Activated CD4-positive, alpha-beta T cell treated with anti-CD3 and anti-CD28 coated beads, Interleukin-2, Interleukin-4, amounts not matched to agents 100 ng/mL and 50 ng/mL, durations not matched to agents 16 hours and 8 hours (primary cell): ENCODE data around the gene GABRG2.
"Not testable (repeated sequence)": the region's sequence is repeated elsewhere in the genome, so short reads cannot be mapped to it uniquely, and the experiment has no call there.

Experiments used
- DNase-seq: peaks from one replicate; pipeline ENCODE4 v3.0.0-alpha.2; 2020; ENCODE audit warnings: low spot score

GABRG2 gene

GRCh38 chr5:162067655-162068411 is at the start of gene GABRG2:
Gene GABRG2 (plus strand): TSS chr5:162067773. CDS start chr5:162068000, 227 bp downstream.
- DNase-seq = no peak

- no peak for DNase-seq
Measured at GRCh38 chr5:162025312-162025711, 42.3 kb upstream of the GABRG2 start.

- DNase-seq = no peak
Measured at GRCh38 chr5:162026803-162027202, 40.8 kb upstream of the GABRG2 start.

GRCh38 chr5:162037431-162037830 is 30.1 kb upstream of the GABRG2 start:
- DNase-seq = no peak

DNA sequence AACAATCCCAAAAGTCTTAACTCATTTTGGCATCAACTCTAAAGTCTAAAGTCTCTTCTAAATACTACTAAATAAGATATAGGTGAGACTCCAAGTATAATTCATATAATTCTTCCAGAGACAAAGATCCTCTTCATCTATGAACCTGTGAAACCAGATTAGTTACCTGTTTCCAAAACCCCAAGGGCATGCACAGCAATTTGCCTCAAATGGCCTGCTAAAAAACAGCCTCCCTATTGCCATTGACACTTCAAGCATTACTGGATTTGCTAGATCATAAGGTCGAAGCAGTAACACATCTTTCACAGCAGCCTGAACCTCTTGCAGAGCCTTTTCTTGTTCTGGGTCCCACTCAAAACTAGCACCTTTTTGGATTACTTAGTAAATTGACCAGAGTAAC is 20.3 kb upstream of the GABRG2 start:
- DNase-seq = no peak

DNA sequence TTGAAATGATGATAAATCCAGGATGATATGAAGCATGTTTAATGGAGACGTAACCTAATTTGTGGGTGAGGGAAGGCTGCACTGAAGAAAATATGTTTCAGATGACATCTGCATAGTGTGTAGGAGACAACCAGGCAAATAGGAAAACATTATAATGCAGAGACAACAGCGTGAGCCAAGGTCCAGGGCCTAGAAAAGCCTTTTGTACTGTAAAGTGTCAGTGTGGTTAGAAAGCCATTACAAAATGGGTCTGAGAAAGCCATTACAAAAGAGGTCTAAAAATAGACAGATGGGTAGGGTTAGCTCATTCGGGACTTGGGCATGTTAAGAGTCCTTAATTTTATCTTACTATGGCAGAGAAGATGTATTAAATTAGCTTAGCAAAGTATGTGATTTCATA is 14.9 kb upstream of the GABRG2 start:
- DNase-seq = no peak

GRCh38 chr5:162055095-162055494 is 12.5 kb upstream of the GABRG2 start:
- DNase-seq = not testable (repeated sequence)

- DNase-seq = no peak
Measured at GRCh38 chr5:162067162-162067561, 411 bp upstream of the GABRG2 start.

- DNase-seq = no peak
Measured at GRCh38 chr5:162068412-162068811, 839 bp downstream of the GABRG2 start.

- no peak for DNase-seq
Measured at GRCh38 chr5:162068936-162069335, 1.4 kb downstream of the GABRG2 start.

DNA sequence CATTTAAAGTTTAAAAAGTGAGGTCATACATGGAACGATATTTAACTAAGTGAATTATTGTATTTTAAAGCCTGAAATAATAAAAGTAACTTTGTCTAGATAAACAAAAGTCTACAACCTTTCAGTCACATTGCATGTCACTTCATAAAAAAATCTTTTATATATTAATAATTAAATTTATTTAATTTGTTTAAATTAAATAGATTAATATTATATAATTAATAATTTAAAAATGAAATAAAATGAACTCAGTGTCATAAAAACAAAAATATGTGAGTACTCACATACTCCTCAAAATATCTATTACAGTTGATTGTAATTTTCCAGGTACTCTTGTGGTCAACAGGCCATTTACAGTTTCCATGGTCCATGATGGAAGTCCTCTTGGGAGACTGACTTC is 11.2 kb downstream of the GABRG2 start:
- no peak for DNase-seq

DNA sequence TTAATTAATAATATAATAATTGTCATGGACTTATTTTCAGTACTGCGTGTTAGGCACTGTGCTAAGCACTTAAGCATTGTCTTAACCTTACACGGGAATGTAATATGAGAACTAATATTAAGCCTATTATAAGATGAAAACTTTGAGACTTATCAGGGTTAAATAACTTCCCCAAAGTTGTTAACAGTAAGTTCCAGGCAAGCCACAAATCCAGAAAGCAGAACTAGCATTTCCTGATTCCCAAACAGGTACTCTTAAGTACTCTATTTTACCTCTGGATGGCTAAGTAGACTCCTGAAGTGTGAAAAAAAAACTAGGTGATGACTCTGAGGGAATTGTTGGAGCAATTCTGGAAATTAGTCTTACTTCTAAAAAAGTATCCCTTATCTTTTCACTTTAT is 23.8 kb downstream of the GABRG2 start:
- no peak for DNase-seq

GRCh38 chr5:162096448-162096847 is 28.9 kb downstream of the GABRG2 start:
- DNase-seq = no peak

- no peak for DNase-seq
Measured at GRCh38 chr5:162107591-162107990, 40.0 kb downstream of the GABRG2 start.

- DNase-seq = no peak
Measured at GRCh38 chr5:162119801-162120200, 52.2 kb downstream of the GABRG2 start.

- no peak for DNase-seq
Measured at GRCh38 chr5:162128117-162128516, 60.5 kb downstream of the GABRG2 start.

DNA sequence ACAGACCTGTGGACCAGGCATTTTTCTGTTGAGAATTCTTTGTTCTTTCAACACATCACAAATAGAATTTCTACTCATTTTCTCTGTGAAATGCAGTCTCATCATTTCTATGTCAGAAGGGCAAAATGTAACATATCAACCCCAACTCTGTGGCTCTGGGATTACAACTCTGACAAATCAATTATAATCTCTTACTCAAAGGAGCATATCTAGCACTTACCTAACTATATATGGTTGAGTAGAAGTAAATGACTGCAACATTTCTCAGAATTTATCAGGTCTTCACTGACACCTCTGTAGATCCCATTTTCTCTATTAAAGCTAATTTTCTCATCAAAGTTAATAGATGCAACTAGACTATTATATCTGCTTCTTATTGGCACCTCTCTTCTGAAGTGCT is 64.8 kb downstream of the GABRG2 start:
- no peak for DNase-seq

- no peak for DNase-seq
Measured at GRCh38 chr5:162139190-162139589, 71.6 kb downstream of the GABRG2 start.

DNA sequence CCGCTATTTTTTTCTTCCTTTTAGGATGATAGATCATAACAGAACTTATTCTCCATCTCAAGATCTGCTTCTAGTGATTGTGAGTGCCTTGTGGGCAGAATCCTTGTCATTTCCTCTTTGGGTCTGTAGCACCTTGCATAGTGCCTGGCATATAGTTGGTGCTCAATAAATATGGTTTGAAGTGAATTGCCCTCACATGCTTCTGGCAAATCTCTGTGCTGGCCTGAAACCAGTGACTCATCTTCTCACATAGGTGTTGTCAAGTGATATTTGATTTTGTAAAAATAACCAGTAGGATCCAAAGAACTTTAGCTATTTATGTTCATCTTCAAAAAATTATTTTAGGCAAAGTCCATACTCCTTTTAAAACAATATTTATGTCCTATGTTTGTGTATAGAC is 86.7 kb downstream of the GABRG2 start:
- no peak for DNase-seq

GRCh38 chr5:162160401-162160800 is 92.8 kb downstream of the GABRG2 start:
- no peak for DNase-seq

GRCh38 chr5:162163663-162164062 is 96.1 kb downstream of the GABRG2 start:
- DNase-seq = no peak

DNA sequence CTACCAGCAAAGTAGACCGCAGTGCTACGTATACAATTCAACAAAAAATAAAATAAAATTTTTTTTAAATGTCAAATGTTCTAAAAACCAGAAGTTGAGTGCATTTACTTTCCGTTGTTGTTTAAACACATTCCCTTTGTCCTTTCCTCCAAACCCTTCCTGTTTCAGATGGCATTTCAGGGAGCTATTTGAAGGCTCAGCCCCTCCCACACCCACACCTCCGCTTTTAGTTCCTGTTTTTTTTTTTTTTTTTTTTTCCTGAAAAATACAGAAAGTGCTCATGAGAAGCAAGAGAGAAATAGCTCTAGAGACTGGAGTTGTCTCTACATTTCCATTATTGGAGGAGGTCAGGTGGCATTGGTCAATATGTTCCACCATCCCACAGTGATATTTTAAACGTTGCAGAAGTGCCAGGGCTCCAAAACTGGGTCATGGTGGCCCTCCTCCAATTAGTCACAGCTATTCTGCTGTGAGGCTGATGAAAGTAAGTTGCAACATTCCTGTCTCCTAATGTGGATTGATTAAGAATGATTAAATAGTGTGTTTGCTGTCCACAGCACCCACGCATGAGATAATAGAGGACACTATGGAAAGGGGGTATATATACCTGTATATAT is 106.9 kb downstream of the GABRG2 start:
- no peak for DNase-seq

DNA sequence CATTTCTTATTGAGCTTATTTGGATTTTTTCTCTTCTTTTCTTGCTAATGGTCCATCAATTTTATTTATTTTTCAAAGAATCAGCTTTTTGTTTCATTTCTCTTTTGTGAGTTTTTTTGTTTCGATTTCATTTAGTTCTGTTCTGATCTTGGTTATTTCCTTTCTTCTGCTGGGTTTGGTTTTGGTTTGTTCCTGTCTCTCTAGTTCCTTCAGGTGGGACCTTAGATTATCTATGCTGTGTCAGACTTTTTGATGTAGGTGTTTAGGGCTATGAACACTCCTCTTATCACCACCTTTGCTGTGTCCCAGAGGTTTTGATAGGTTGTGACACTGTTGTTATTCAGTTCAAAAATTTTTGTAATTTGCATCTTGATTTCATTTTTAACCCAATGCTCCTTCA is 119.8 kb downstream of the GABRG2 start:
- DNase-seq = no peak

DNA sequence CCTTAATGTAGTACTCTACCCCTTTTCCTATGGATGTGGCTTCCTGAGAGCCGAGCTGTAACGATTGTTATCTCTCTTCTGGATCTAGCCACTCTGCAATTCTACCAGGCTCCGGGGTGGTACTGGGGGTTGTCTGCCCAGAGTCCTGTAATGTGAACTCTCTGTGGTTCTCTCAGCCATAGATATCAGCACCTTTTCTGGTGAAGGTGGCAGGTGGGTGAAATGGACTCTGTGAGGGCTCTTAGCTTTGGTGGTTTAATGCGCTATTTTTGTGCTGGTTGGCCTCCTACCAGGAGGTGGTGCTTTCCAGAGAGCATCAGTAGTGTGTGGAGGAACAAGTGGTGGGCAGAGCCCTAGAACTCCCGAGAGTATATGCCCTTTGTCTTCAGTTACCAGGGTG is 122.1 kb downstream of the GABRG2 start:
- no peak for DNase-seq
